ENCODE data around the gene CPED1. TPM values are rescaled to one million over a fixed set of nuclear protein-coding genes. Genes with fewer than 3 reads are reported as not detected.

Gene CPED1
- total and polyA plus RNA-seq, 10 of the 15 experiments (the other 5 are each of a cell fraction or from before 2014, with no cell fraction given), result 0.01 to 0.77 (median 0.10) TPM; not detected in 1

GRCh38 chr7:121278120-121279021 lies 289.9 kb downstream of the CPED1 start (continued):
- TF ChIP-seq ZBTB40 (IDR thresholded peaks at IDR 0.05; ENCODE audit: borderline replicate concordance) (no peak; the same call in 1 of the 2 replicates), FOXK2 (IDR thresholded peaks at IDR 0.05) (no peak), TBL1XR1 (IDR thresholded peaks at IDR 0.05; ENCODE audit: low read depth, low read length) (peak; percentile 97), PBX3 (IDR thresholded peaks at IDR 0.05; ENCODE audit: insufficient replicate concordance, low read depth, low read length) (no peak), SMARCA5 (IDR thresholded peaks at IDR 0.05) (no peak), TAF1 (IDR thresholded peaks at IDR 0.05; ENCODE audit: borderline replicate concordance, low read depth, low read length) (no peak), NFIC (IDR thresholded peaks at IDR 0.05; ENCODE audit: low read depth, low read length) (peak; percentile 100), MLLT1 (IDR thresholded peaks at IDR 0.05) (no peak), SP1 (IDR thresholded peaks at IDR 0.05; ENCODE audit: low read depth, low read length) (peak; percentile 71), SREBF2 (IDR thresholded peaks at IDR 0.05; ENCODE audit: low read length) (no peak), EP300 (IDR thresholded peaks at IDR 0.05; ENCODE audit: borderline replicate concordance in 1 of 2, control insufficient read depth in 1 of 2, low read depth in 2 of 2, low read length in 2 of 2) (peak; percentile 95 to 99), JUNB (IDR thresholded peaks at IDR 0.05) (peak; percentile 100), STAT1 (conservative IDR thresholded peaks at IDR 0.05) (no peak), RB1 (IDR thresholded peaks at IDR 0.05; ENCODE audit: borderline replicate concordance) (no peak), EZH2 (IDR thresholded peaks at IDR 0.05; ENCODE audit: borderline replicate concordance, control insufficient read depth, low read depth, low read length) (no peak), SKIL (IDR thresholded peaks at IDR 0.05; ENCODE audit: low read depth, poor library complexity, severe bottlenecking) (peak; percentile 93)
